Activated CD8-positive, alpha-beta memory T cell treated with anti-CD3 and anti-CD28 coated beads, Interleukin-2, amount 50 U/mL, for 24 hours (primary cell): ENCODE results near the gene CFDP1.

Experiments
- DNase-seq: peaks from one replicate; pipeline ENCODE4 v3.0.0-alpha.2; 2020; ENCODE audit errors: extremely low read depth

The CFDP1 gene

GRCh38 chr16:75251280-75252048, 181.8 kb downstream of the CFDP1 start, which contains the start of gene BCAR1:
Gene BCAR1, minus strand, starts transcription at chr16:75251624. Its CDS starts 142 bp downstream, at chr16:75251482.
- no peak for DNase-seq

GRCh38 chr16:75250809-75251279, 182.5 kb downstream of the CFDP1 start:
- DNase-seq, result no peak

DNA sequence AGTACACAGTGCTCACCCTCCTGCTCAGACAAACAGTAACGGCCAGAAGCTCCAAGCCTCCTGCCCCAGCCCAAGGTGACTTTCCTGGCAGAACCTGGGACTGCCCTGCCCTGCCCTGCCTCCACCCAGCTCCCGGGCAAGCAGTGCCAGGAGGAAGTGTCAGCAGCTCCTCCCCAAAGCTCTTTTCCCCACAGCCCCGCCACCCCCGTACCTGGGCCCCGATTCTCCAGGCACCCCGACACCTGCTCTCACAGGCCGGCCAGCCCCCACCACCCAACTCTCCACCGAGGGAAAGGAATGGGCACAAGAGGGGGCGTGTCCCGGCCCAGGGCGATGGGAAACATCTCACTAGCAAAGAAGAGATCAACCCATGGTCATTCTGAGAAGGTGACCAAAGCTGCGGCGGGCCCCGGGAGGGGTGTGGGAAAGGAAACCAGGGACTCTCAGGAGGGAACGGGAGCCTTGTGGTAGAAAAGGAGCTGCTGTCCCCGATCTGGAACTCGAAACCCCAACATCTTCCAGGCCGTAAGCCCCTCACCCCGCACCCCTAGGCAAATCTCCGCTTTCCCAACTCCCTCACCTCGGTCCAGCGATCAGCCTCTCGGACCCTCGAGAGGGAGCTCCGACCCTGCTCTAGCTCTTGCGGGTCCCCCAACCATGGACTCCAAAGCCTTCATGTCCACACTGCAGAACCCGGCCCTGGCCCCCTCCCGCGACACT, 183.1 kb downstream of the CFDP1 start:
- no peak for DNase-seq

- DNase-seq, result no peak
Measured at GRCh38 chr16:75249441-75249840, 183.9 kb downstream of the CFDP1 start.

- no peak for DNase-seq
Measured at GRCh38 chr16:75248536-75249380, 184.5 kb downstream of the CFDP1 start.

- DNase-seq, result no peak
Measured at GRCh38 chr16:75248142-75248535, 185.2 kb downstream of the CFDP1 start.

DNA sequence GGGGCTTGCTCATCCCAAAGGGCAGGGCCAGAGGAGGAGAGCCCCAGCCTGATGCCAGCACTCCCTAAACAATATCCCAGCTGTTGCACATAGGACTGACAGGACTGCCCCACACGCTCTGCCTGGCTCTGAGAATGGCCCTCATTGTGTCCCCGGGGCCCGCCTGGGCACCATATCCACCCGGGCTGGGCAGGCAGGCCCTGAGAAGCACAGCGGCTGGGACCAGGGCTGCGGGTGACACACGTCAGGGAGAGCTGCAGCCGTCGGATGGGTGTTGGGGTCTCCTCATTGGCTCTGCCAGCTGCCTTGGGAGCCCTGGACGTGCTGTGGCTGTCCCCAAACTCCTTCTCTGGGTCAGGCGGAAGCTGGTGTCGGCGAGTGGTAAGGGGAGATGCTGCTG, 186.1 kb downstream of the CFDP1 start:
- no peak for DNase-seq

DNA sequence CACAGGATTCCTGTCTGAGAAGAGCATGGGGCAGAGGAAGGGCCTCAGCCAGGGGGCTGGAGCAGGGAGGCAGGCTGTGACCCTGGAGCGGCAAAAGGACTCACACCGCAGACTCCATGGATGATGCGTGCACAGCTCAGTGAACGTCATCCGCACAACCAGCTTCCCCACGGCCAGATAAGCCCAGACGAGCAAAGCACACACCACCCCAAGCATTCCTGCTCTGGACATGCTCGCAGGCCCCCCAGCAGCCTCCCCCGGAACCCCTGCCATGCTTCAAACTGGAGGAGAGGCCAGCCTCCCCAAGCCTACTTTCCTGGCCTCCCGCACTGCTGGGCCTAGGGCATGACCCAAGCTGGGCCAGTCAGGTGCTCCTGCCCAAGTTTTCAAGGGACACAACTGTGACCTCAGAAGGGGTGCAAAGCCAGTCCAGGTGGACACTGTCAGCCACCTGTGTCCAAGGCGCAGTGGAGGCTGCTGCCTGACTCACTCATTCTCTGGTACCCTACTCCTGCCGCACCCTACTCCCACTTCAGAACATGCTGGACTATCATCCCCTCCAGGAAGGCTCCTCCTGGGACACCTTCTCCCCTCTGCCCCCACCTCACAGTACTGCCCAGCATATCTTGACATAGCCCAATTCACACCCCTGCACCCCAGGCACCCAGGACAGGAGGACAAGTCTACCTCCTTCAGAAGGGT, 186.6 kb downstream of the CFDP1 start:
- no peak for DNase-seq

GRCh38 chr16:75244844-75245758, 188.2 kb downstream of the CFDP1 start:
- DNase-seq, result no peak

DNA sequence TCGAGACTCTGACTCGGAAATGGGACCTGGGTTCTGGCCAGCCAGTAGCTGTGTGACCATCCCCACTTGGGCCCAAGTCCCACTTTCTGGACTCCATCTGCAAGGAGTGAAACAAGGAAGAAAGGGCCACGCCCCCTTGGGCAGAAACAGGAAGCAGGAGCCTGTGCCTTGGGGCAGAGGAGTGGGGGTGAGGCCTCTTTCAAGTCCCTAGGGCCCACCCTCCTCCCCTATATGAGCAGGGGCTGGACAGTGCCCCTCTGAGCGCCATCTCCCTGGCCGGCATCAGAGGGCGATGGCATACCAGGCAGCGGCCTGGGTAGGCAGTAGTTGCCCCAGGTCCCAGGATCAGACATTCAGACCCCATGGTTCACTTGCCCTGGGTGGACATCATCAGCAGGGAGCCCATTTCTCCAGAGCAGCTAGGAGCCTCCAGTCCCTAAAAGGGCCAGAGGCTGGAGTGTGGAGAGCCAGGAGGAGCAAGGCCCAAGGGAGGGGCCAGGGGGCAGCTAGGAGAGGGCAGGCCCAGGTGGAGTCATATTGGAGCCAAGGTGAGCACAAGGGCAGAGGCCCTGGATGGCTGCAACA, 189.0 kb downstream of the CFDP1 start:
- no peak for DNase-seq
